C4-2B (cell line): Measurements from ENCODE around the gene CYTH2.

Experiments
- CTCF ChIP-seq: fragments of 450-650 bp; conservative IDR thresholded peaks from 2 replicates; pipeline ENCODE4 v1.5.1; 2017; ENCODE audit warnings: mild to moderate bottlenecking
- ZFX ChIP-seq: fragments of 450-650 bp; IDR thresholded peaks from 2 replicates; pipeline ENCODE4 v1.6.1; 2017

DNA sequence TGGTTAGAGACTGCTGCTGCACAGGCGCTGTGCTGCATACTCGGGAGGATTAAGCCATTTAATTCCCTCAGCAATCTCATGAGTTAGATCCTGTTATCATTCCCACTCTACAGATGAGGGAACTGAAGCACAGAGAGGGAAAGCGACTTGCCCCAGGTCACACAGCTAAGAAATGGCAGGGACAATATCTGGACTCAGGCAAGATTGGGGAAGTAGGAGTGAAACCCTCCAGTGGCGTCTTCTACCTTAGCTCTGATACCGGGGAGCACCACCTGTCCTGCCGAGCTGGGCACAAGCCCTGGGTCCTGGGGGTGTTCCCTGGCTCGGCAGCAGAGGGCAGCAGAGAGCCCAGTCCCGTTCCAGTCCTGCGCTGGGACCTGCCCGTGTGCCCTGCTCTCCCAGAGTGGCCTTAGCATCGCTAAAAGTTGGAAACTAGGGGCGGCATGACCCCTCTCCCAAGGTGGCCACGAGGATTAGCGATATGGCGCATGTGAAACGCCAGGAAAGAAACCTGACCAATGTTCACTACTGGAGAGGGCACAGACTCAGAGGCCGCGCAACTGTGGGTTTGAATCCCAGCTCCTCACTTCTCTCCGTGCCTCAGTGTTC lies 20.5 kb downstream of the CYTH2 start:
- peak; percentile 87 for TF ChIP-seq CTCF
- TF ChIP-seq ZFX = no peak
